GM18520 (cell line): Measurements from ENCODE around the gene MAST4.
A peak's percentile ranks its signal among the peaks of the same experiment; 100 is the strongest.
"Not testable (repeated sequence)": the region's sequence is repeated elsewhere in the genome, so short reads cannot be mapped to it uniquely, and the experiment has no call there.

Source experiments
- ATAC-seq: cut with Tn5 transposase; IDR thresholded peaks from one replicate; pipeline ENCODE4 v1.9.1; 2021; ENCODE audit not compliant: unreplicated experiment

Gene MAST4

DNA sequence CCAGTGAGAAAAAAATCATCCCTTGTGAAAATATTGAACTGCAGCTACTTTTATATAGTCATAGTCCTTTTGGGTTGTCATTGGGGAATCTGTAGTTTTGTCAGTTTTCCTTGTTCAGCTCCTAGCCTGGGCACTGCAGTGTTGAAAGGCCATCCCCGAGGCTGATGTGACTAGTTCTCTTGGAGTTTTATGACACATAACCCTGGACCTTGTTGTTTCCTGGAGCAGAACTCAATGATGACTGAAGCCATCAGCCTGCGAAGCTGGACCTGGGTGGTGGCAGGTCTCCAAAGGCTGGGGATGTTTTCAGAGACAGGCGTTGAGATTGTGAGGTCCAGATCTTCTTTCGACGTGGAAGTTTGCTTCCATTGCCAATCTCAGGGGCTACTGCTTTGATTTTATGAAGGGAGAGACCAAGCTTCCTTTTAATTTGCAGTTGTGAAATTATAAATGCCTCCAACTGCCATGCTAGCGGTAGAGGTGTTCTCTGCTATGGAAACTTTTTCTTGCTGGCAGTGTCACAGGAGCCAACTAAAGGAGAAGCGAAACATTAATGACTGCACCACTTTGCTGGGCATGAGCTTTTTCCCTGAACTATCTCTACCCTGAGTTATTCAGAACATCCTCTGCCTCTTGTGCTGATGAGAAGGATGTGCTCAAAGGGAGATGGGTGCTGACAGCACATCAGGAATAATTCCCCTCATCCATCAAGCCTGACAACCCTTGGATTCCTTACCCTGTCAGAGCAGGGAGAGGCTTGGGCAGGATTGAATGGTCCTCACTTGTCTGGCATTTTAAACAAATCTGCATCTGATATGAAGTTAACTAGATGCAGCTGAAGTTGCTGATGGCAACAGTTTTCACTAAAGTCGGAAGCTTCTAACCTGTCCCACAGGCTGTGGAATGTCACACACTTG is 209.6 kb downstream of the MAST4 start:
- no peak for ATAC-seq

DNA sequence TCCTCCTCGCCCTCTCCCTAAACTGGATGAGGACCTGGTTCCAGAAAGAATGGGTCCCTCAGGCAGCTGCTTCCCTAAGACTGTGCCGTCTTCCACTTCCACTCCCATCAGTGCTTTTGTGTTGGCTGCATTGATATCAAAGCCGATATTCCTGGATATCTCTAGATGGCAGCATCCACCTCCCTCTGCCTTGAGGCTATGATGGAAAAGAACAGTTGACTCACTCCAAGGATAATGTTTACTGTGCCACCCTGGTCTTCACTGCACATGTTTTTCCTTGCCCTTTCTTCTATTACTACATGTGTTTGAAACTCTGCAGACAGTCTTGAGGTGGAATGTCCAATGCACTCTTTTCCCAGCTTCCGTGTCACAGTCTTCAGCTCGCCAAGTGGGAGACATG is 211.6 kb downstream of the MAST4 start:
- no peak for ATAC-seq

DNA sequence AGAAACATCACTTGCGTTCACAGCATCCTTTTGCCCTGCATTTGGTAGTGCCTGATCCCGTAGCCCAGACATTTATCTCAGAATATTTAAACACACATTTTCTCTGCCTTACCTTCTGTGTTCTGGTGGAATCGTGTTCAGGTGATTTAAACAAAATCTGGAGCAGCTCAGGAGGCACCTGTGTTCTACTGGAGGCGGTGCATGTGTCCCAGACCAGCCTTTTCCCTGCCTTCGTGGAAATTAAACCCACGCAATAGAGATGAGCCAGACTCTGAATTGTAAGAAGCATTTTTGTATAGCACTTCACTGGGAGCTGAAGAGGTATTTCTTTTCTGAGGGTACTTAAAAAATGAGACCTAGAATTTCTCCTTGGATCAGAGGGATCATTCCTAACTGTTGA is 212.5 kb downstream of the MAST4 start:
- no peak for ATAC-seq

DNA sequence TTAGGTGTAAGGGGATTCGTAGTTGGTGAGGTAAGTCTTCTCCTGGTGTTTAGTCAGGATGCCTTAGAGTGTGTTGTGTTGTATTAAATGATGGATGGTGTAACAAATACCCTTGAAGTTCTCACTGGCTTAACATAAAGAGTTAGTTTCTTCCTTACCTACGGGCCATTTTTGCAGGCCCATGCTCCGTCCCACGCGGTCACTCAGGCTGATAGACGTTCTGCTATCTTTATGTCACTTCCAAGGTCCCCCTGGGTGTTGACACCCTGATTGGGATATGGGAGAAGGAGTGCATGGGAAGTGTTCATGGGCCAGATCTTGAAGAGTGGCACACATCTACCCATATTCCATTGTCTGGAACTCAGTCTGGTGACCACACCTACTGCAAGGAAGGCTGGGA is 214.0 kb downstream of the MAST4 start:
- ATAC-seq = no peak

DNA sequence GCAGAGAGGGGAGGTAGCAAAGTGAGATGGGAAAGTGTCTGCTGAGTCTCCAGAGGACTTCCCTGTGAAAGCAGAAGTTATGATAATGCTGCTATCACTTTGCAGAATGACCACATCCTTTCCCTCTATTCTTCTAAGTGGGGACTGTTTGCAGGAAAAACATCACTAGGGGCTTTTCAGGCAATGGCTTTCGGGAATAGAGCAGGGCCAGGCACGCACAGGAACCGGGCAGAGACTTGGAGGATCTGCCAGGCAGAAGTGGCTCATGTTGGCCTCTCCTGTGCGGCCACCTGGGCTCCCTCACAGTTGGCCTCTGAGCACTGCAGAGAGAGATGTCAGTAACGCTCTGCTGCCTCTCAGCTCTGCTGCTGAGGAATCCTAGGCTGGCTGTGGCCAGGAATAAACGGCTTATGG is 214.7 kb downstream of the MAST4 start:
- no peak for ATAC-seq

DNA sequence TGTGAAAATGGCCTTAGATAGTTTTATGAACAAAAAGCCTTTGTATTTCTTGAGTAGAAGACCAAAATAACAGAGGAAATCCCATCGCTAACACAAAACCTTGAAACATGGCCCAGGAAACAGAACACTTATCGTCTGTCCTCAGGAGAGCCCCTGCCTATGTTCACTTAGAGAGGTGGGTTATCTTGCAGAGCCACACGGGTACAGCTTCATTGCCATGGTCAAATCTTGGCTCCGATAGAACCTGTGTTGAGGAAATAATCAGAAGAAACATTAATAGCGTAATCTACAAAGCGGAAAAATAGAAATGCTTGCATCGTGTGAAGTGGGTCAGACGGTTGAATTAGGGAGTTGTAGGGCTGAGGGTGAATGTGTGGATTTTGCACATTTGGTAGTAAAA is 216.1 kb downstream of the MAST4 start:
- no peak for ATAC-seq

DNA sequence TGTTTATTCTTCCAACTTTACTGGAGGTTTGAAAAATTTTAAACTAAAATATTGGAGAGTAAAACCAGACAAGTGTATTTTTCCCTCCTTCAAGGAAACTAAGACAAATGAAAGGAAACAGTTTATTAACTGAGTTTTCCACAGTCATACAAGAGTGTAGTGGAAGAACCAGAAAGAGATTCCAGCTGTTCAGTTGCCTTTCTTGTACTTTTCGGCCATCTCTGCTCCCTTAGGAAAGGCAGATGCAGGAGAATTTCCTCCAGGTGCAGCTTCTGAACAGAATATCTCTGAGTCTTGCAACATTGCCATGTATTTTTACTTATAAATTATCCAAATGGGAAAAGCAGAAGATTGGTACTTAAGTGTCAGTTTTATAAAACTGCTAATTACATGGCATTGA is 217.1 kb downstream of the MAST4 start:
- ATAC-seq = no peak

DNA sequence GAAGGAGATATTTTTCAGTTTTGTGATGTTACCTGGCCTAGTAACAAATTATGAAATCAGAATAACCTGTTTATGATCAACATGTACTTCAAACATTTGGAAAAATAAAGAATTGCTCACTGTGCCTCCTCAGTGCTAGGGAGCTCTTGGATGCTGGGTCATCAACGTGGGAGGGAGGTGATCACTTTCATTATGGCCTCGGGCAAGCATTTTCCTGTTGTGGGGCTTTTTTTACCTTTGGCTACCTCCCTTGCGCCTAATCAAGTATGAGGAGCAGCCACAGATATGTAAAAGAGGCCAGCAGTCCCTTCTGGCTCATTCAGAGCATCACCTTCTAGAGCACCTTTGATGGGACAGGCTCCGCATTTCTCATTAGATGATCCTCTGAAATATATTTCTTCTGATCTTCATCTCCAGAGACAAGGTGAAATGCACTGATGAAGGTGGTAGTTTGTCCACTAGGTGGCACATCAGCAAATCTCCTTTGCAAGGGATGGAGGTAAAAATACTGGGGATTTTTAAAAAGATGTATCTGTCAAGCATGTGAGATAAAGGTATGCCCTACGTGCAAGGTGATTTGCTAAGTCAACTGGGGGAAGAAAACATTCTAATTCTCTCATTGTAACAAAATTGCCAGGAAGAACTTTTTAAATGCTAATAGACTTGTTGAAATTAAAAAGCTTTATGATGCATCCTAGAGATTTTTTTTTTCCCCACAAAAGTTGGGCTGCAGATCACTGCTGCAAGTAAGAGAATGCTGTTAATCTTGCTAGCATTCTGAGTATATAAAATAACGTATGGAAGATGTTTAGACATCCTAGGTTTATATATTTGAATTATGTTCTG is 218.2 kb downstream of the MAST4 start:
- peak; percentile 58 for ATAC-seq

DNA sequence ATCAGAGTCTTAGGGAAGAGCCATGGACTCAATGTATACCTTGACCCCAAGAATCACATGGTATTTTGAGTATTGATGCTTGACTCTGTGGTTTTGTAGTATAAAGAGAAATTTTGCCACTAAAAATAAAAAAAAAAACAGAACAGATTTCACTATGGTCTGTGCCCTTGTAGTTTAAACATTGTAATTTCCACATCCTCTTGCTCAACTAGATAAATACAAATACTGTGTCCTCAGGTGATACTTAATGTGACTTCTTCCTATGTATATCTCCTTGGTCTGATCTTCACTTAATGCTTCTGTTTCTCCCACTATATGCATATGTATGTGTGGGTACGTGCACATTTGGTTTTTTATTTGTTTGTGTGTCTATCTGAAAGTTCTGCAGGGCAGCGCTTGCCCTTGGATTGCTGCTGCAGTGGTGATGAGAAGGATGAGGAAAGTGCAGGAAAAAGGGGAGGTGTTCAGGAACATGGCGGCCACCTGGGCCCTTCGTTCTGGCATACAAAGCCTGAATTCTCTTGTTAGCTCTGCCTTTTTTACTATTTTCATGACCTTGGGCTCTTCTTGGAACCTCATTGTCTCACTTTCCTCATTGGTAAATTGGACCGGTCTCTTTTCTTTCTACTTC is 222.2 kb downstream of the MAST4 start:
- no peak for ATAC-seq

DNA sequence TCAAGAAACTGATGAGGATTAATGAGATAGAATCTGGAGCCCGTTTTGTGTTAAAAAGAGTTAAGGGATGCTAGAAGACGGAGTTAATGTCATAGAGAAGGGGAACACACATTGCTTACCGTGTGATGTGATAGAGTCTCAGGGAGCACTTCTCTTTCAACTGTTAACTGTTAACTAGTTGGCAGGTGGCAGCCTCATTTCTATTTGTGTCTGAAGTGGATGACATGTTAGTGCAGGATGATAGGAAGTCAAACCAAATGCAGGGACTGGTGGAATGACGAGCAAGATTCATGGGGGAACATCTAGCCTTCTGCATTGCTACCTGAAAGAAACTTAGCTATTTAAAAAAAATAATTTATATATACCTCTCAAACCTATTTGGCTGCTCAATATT is 222.7 kb downstream of the MAST4 start:
- no peak for ATAC-seq

DNA sequence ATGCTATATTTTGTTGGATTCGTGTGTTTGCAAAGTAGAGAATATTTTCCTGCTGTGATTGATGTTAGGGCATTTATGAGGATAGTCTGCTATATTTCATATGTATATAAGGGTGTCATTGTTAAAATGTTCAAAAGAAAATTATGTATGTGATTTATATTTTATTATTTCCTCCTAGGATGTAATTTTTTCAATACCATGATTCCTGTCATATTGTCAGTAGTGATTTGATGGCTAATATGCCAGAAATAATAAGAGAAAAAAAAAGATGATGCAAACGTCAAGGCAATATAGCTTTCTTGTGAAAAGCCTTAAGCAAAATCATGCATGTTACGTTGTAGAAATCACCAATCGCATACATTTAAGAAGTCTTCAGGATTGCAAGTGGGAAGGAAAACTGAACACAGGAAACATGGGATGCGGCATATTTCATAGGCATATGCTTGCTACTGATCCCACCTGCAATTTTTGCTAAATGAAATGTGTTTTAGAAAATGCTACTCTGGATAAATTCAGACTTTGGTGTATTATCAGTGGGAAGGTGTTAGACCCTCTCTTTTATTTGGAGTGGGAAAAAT is 224.5 kb downstream of the MAST4 start:
- no peak for ATAC-seq

DNA sequence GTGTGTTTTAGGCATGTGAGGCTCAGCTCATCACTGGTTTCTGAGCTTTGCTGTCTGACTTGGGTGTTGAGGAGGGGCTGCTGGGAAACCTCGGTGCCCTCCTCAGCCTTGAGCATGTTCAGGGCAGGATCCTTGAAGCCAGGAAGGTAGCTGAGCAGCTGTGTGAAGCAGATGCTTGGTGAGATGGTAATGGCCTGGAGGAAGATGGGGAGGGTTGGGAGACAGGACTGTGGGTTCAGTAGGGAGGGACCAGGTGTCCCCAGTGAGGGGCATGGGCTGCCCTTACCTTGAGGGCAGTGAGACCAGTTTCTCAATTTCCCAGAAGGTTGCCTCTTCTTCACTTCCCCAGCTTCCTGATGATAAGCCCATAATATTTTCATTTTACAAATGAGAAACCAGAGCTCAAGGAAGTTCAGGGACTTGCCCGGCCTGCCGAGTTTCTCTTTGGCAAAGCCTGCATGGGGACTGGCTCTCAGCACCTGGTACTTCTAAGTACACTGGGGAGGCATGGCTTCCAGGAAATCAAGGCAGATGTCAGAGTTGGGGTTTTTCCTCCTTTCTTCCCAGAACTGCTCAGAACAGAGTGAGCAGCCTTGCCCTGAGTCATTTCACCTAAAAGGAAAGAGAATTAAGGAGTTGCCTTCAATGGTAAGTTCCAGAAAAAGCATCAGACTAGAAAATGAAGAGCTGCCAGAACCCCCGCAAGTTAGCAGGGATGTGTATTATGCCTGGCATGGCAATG is 225.7 kb downstream of the MAST4 start:
- no peak for ATAC-seq

DNA sequence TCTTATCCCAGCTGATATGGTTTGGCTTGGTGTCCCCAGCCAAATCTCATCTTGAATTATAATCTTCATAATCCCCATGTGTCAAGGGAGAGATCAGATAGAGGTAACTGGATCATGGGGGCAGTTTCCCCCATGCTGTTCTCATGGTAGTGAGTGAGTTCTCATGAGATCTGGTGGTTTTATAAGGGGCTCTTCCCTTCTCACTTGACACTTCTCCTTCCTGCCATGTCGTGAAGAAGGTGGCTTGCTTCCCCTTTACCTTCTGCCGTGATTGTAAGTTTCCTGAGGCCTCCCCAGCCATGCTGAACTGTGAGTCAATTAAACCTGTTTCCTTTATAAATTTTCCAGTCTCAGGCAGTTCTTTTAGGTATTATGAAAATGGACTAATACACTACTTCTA is 226.7 kb downstream of the MAST4 start:
- not testable (repeated sequence) for ATAC-seq

DNA sequence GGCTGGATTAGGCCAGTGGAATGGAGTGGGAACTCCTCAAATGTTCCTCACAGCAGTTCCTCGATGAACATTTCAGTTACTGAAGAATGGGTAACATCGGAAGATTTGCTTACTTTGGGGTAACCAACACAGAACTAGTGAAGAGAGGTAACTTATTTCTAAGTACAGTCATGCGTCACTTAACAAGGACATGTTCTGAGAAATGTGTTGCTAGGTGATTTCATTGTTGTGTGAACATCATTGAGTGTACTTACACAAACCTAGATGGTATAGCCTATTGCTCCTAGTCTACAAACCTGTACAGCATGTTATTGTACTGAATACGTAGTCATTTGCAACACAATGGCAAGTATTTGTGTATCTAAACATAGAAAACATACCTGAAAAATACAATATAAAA is 228.3 kb downstream of the MAST4 start:
- no peak for ATAC-seq

DNA sequence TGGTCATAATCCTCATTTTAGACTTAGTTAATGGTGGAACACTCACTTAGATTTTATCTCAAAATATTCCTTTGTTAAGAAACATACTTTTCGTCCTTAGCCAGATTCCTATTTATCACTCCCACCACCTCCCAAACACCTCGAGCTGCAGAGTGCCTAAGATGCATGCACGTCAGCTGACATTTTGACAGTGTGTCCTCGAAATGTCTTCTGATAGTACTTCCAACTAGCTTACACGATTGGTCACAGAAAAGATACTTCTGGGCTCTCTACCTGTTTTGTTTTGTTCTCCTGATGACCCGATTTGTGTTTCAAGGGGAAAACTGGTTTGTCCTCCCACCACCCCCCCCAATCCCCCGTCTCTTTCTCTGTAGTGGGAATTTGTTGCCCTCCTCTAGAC is 230.1 kb downstream of the MAST4 start:
- no peak for ATAC-seq

DNA sequence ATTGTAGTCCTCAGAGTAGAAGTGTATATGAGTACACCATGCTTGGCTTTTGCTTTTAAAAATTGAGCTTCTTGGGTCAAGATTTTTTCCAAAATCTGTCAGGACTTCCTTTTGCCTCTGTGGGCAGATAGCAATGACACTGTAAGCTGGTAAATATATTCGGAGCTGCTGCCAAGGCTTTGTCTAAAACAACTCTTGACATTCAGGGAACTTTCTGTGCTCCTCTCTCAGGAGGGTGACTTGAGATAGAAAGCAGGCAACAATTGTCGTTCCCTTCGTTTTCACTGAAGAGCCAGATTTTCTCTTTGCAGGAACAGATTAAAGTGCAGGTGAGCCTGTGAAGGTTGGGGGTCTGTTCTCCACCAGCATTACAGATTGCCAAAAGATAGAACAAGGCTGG is 230.5 kb downstream of the MAST4 start:
- no peak for ATAC-seq

DNA sequence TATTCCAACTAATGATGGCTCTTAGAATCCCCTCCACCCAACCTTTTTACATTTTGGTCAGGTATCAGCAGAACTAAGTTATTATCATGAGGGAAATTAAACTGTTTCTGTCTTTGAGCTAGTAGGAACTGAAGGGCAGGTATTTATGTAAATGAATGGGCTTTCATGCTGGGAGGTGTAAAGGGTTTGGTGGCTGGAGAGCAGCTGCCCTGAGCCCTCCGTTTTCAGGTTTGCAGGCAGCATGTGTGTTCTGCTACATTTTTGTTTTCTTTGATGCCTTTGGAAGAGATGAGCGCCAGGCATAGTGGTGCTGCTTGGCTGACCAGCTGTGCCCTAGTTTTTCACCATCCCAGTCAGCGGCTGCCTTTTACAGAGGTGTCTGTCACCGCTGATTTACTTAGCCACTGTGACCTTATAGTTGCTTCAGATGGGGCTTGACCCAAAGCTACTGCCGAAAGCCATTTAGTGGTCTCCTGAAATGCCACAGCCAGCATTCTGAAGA is 231.9 kb downstream of the MAST4 start:
- ATAC-seq = no peak

DNA sequence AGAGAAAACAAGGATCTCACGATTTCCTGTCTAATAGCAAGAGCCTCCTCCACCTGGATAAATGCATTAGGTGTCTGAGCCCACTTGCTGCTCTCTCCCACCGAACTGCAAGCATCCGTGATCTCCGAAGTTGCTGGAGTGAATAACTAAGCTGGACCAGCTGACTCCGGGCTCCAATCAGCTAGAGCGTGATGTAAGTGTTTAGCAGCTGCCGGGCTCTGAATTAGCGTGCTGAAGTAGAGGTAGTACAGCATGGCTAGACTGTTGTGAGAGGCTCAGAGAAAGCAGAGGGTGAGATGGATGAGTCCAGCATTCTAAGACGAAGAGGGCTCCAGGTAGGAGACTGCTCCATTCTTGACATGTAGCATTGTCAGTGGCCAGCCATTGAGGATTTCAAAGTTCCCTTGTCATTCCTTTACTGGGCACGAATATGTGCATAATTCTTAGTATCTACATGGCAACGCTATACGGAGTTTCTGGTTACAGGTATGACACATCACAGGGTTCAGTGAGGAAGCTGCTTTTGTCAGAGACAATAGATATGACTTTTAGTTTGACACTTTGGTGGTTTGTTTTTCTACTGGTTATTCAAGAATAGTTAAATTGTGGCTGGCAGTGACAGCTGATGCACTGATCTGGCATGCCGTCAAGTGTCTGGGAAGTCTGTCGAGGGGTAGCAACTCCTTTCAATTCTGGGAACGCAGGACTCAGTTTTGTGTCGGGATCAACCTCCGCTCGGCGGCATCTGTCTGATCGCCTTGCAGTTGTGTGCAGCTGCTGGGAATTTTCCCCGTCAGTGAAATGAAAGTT is 232.6 kb downstream of the MAST4 start:
- ATAC-seq = peak; percentile 75

DNA sequence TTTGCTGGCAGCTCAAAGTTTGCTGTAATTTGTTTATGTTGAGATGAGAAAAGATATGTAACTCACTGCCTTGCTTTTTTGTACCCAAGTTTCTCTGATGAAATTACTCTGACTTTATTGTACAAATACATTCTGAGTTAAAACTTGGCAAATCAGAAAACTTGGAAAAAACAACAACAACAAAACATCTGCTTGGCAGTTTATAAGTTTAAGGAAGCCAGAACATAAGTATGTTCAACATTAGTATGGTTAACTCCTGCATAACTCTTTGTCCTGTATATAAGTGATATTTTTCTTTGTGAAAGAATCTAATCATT is 233.1 kb downstream of the MAST4 start:
- ATAC-seq = no peak

DNA sequence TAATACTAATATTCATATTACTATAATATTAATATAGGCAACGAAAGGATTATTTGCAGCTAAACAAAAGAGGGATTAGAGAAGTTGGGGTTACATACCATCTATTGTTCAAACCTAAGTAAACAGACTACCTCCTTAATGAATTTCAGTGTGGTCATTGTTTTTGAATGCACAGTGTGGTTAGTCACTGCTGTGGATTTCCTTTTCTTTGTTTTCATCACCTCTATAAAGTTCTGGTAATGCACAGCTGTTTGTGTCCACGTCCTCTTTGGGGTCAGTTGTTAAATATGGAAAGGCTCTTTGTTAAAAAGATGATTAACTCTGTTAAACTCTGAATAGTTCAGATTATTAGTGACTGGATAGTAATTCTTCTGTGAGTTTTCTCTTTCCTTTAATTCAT is 233.6 kb downstream of the MAST4 start:
- no peak for ATAC-seq
